A549 (cell line): Measurements from ENCODE around the gene ZBTB47. TPM values are rescaled to one million over a fixed set of nuclear protein-coding genes. Genes with fewer than 3 reads are reported as not detected.
A peak's percentile ranks its signal among the peaks of the same experiment; 100 is the strongest.

Source experiments
- ATAC-seq, 2 experiments: fragments of 200-7000 bp in 1 of 2; fragments of >200 bp in 1 of 2; cut with Nextera tagmentation in 1 of 2; cut with Tn5 transposase in 1 of 2; 3 replicates each; pipeline versions ENCODE4 v1.8.0 to v1.9.1; 2018 to 2020; ENCODE audit warnings: mild to moderate bottlenecking in 1 of 2, moderate library complexity in 1 of 2
- CTCF ChIA-PET: fragments of 300-600 bp; sonication (Branson Sonifier 250); formaldehyde crosslinking; extraction: SDS; loops from one replicate; lab custom pipeline; 2021; ENCODE audit warnings: antibody characterized with exemption, inconsistent platforms; lab: Yijun Ruan, JAX
- POLR2A ChIA-PET: fragments of 350-600 bp; formaldehyde crosslinking; extraction: SDS; loops from one replicate; lab custom pipeline; 2021; ENCODE audit warnings: antibody characterized with exemption, inconsistent platforms; lab: Yijun Ruan, JAX
- DNase-seq, 2 experiments: peaks; one replicate each; pipeline versions ENCODE4 v3.0.0 to v3.0.0-alpha.2; 2011 to 2016; ENCODE audit warnings: low read depth in 1 of 2, low spot score in 1 of 2
- FAIRE-seq: peaks from 2 replicates; lab custom pipeline; 2011; peaks lifted over from hg19 to GRCh38; lab: Jason Lieb, UNC
- H3K27ac ChIP-seq, 2 experiments: fragments of >200 bp; sonication (Bioruptor Twin); formaldehyde crosslinking; 3 replicates each; pipeline ENCODE4 v1.5.1; 2016 to 2017
- H3K4me1 ChIP-seq: fragments of >200 bp; sonication (Bioruptor Twin); formaldehyde crosslinking; 3 replicates; pipeline ENCODE4 v1.6.1; 2016
- H3K4me2 ChIP-seq: fragments of >200 bp; sonication (Bioruptor Twin); formaldehyde crosslinking; 3 replicates; pipeline ENCODE4 v1.6.1; 2016
- H3K4me3 ChIP-seq: fragments of >200 bp; sonication (Bioruptor Twin); formaldehyde crosslinking; 3 replicates; pipeline ENCODE4 v1.5.1; 2016
- H3K9me3 ChIP-seq: fragments of >200 bp; sonication (Bioruptor Twin); formaldehyde crosslinking; 3 replicates; pipeline ENCODE4 v1.6.1; 2016
- ATOH8 ChIP-seq: fragments of 250-450 bp; sonication (Bioruptor Pico); IDR thresholded peaks from 2 replicates; pipeline ENCODE4 v1.5.0; 2020; ENCODE audit warnings: low read depth, mild to moderate bottlenecking, moderate library complexity
- BCL3 ChIP-seq: fragments of >200 bp; sonication (Bioruptor Twin); formaldehyde crosslinking; IDR thresholded peaks from 3 replicates; pipeline ENCODE4 v1.6.1; 2016
- BHLHE40 ChIP-seq: IDR thresholded peaks from 2 replicates; pipeline ENCODE4 v1.6.1; 2012; ENCODE audit warnings: low read depth, low read length, inconsistent platforms
- CBX8 ChIP-seq: fragments of 200-600 bp; sonication (generic); IDR thresholded peaks from 2 replicates; pipeline ENCODE4 v1.6.1; 2016
- CEBPB ChIP-seq, 2 experiments: fragments of >200 bp in 1 of 2; sonication (Bioruptor Twin) in 1 of 2; formaldehyde crosslinking in 1 of 2; IDR thresholded peaks; 2 replicates each; pipeline ENCODE4 v1.6.1; 2012 to 2016
- CHD4 ChIP-seq: fragments of 200-600 bp; sonication (generic); IDR thresholded peaks from 2 replicates; pipeline ENCODE4 v1.6.1; 2016; ENCODE audit warnings: antibody characterized with exemption, mild to moderate bottlenecking, borderline replicate concordance
- CTCF ChIP-seq: fragments of >200 bp; sonication (Bioruptor Twin); formaldehyde crosslinking; IDR thresholded peaks from 3 replicates; pipeline ENCODE4 v1.5.1; 2016
- ELK1 ChIP-seq: fragments of 150-350 bp; IDR thresholded peaks from 2 replicates; pipeline ENCODE4 v1.6.1; 2014; ENCODE audit warnings: low read depth, mild to moderate bottlenecking, low read length
- FOSL2 ChIP-seq, 2 experiments: fragments of 450-650 bp in 1 of 2; fragments of >200 bp in 1 of 2; sonication (Bioruptor Twin) in 1 of 2; formaldehyde crosslinking; IDR thresholded peaks; 2 replicates each; pipeline versions ENCODE4 v1.5.0 to v1.6.1; 2016 to 2020; ENCODE audit warnings: mild to moderate bottlenecking in 1 of 2, moderate library complexity in 1 of 2
- FOXS1 ChIP-seq: fragments of 250-450 bp; sonication (Bioruptor Pico); IDR thresholded peaks from 2 replicates; pipeline ENCODE4 v1.5.0; 2020; ENCODE audit warnings: mild to moderate bottlenecking, moderate library complexity
- HDAC2 ChIP-seq: fragments of 200-600 bp; sonication (generic); IDR thresholded peaks from 2 replicates; pipeline ENCODE4 v1.6.1; 2016
- HEYL ChIP-seq: fragments of 250-450 bp; sonication (Bioruptor Pico); IDR thresholded peaks from 2 replicates; pipeline ENCODE4 v1.8.0; 2021; ENCODE audit warnings: mild to moderate bottlenecking, moderate library complexity
- HMGXB4 ChIP-seq: fragments of 250-450 bp; sonication (Bioruptor Pico); IDR thresholded peaks from 2 replicates; pipeline ENCODE4 v1.5.0; 2021; ENCODE audit warnings: mild to moderate bottlenecking, moderate library complexity, borderline replicate concordance
- HOXA7 ChIP-seq: fragments of 250-450 bp; sonication (Bioruptor Pico); IDR thresholded peaks from 2 replicates; pipeline ENCODE4 v1.5.0; 2020; ENCODE audit warnings: mild to moderate bottlenecking, moderate library complexity
- HOXB13 ChIP-seq: fragments of 250-450 bp; sonication (Bioruptor Pico); IDR thresholded peaks from 2 replicates; pipeline ENCODE4 v1.5.0; 2020; ENCODE audit warnings: low read depth, mild to moderate bottlenecking, moderate library complexity
- JUN ChIP-seq, 2 experiments: fragments of >200 bp; sonication (Bioruptor Twin); formaldehyde crosslinking; IDR thresholded peaks; 2 replicates in 1 of 2; 3 replicates in 1 of 2; pipeline ENCODE4 v1.6.1; 2016 to 2017
- JUNB ChIP-seq: fragments of >200 bp; sonication (Bioruptor Twin); formaldehyde crosslinking; IDR thresholded peaks from 2 replicates; pipeline ENCODE4 v1.6.1; 2016
- KDM1A ChIP-seq: fragments of 200-600 bp; sonication (generic); IDR thresholded peaks from 2 replicates; pipeline ENCODE4 v1.6.1; 2016; ENCODE audit warnings: low read depth, mild to moderate bottlenecking
- KDM5A ChIP-seq: fragments of 200-600 bp; sonication (generic); IDR thresholded peaks from 2 replicates; pipeline ENCODE4 v1.6.1; 2016; ENCODE audit warnings: antibody characterized with exemption, mild to moderate bottlenecking
- MAZ ChIP-seq: fragments of 150-350 bp; IDR thresholded peaks from 2 replicates; pipeline ENCODE4 v1.6.1; 2014; ENCODE audit warnings: antibody characterized with exemption, low read depth, low read length, borderline replicate concordance
- MYC ChIP-seq: IDR thresholded peaks from 2 replicates; pipeline ENCODE4 v1.6.1; 2012; ENCODE audit warnings: mild to moderate bottlenecking, inconsistent platforms, low read length, improper control_type of control experiment, borderline replicate concordance
- NPAS2 ChIP-seq: fragments of 250-450 bp; sonication (Bioruptor Pico); IDR thresholded peaks from 2 replicates; pipeline ENCODE4 v1.8.0; 2022; ENCODE audit warnings: mild to moderate bottlenecking, moderate library complexity, borderline replicate concordance
- RAD21 ChIP-seq, 2 experiments: fragments of >200 bp in 1 of 2; sonication (Bioruptor Twin) in 1 of 2; formaldehyde crosslinking in 1 of 2; IDR thresholded peaks in 1 of 2; conservative IDR thresholded peaks in 1 of 2; 2 replicates in 1 of 2; 3 replicates in 1 of 2; pipeline ENCODE4 v1.6.1; 2012 to 2018; ENCODE audit warnings: inconsistent platforms in 1 of 2
- RCOR1 ChIP-seq: fragments of 150-350 bp; IDR thresholded peaks from 2 replicates; pipeline ENCODE4 v1.6.1; 2014; ENCODE audit warnings: antibody characterized with exemption, low read length, low read depth
- ZC3H11A ChIP-seq: fragments of 450-650 bp; IDR thresholded peaks from 2 replicates; pipeline ENCODE4 v1.6.1; 2014; ENCODE audit warnings: antibody characterized with exemption, mild to moderate bottlenecking
- ZFP36 ChIP-seq: fragments of 450-650 bp; IDR thresholded peaks from 2 replicates; pipeline ENCODE4 v1.6.1; 2014; ENCODE audit warnings: borderline replicate concordance; ENCODE audit not compliant: partially characterized antibody
- WGBS: methylation state at CpG from one replicate; pipeline ENCODE4 v1.1.6; 2017; ENCODE audit errors: missing lambda C conversion rate; 5-methylcytosine and 5-hydroxymethylcytosine counted together
- polyA plus RNA-seq, 4 experiments: library from polyadenylated mRNA; depleted of rRNA in 3 of 4; stranded (reverse); fragments of >200 nt; fragmentation: RNase III in 1 of 4; extraction: RNeasy Plus Mini Kit Qiagen cat#74134 plus additional on column Dnase treatment in 1 of 4; gene quantifications; 2 replicates in 3 of 4; 3 replicates in 1 of 4; pipeline ENCODE4 v1.2.3, GENCODE V29; 2011 to 2017

Gene ZBTB47
- polyA plus RNA-seq, 2 of the 4 experiments (the other 2 are of a cell fraction): 2.5 to 6.8 TPM

GRCh38 chr3:42684632-42685362 is 31.3 kb downstream of the ZBTB47 start:
- peaks cover 9% of the 10 kb centered on the region; the same call in 1 of the 3 replicates for H3K4me1 ChIP-seq
- DNase-seq: no peak
- TF ChIP-seq MAZ (no peak), CHD4 (no peak), HMGXB4 (CRISPR knock-in tag) (no peak), HDAC2 (no peak), RAD21 (conservative IDR thresholded peaks at IDR 0.05 in 1 of 2, IDR thresholded peaks at IDR 0.05 in 1 of 2) (no peak), FOXS1 (no peak), RCOR1 (no peak), CBX8 (no peak), HOXB13 (CRISPR knock-in tag) (no peak), NPAS2 (CRISPR knock-in tag) (no peak), BCL3 (no peak), ZFP36 (no peak), HOXA7 (no peak), CEBPB (IDR thresholded peaks at IDR 0.05) (no peak), ELK1 (no peak), MYC (no peak), ATOH8 (CRISPR knock-in tag) (no peak), BHLHE40 (no peak)
- POLR2A ChIA-PET: no interaction called here
- H3K4me2 ChIP-seq: peak overlapping the region; percentile 37; the same call in 1 of the 3 replicates
- CTCF ChIA-PET: interaction anchor here (1.1 kb wide), 1 partner anchor 71 kb away, joined by 3 read pairs; no protein-coding TSS in a partner anchor
- no peak for FAIRE-seq
- ATAC-seq: no peak
- no peaks in the 10 kb centered on the region for H3K9me3 ChIP-seq
- no peak overlapping the region for H3K4me3 ChIP-seq
- WGBS: 60% methylated on average over 6 of the region's 7 CpGs
- no peak overlapping the region for H3K27ac ChIP-seq

- ChIA-PET CTCF (interaction anchor here (1.1 kb wide), 1 partner anchor 72 kb away, joined by 3 read pairs; no protein-coding TSS in a partner anchor), POLR2A (no interaction called here)
- ATAC-seq (no peak), FAIRE-seq (no peak), DNase-seq (no peak)
- WGBS: 78% methylated on average over 10 of the region's 34 CpGs
- Histone ChIP-seq H3K4me1 (peaks cover 9% of the 10 kb centered on the region; the same call in 1 of the 3 replicates), H3K4me3 (no peak within 1 kb of the TSS), H3K27ac (no peak within 1 kb of the TSS), H3K9me3 (no peaks in the 10 kb centered on the region), H3K4me2 (peak within 1 kb of the TSS; percentile 37; the same call in 2 of the 3 replicates)
- TF ChIP-seq CEBPB (IDR thresholded peaks at IDR 0.05): no peak
- no peak for TF ChIP-seq HEYL
- no peak for TF ChIP-seq JUN (IDR thresholded peaks at IDR 0.05)
- TF ChIP-seq KDM5A: no peak
- no peak for TF ChIP-seq JUNB
- TF ChIP-seq KDM1A: no peak
- TF ChIP-seq CTCF: no peak
- no peak for TF ChIP-seq ATOH8 (CRISPR knock-in tag)
- no peak for TF ChIP-seq ZC3H11A
- no peak for TF ChIP-seq FOSL2 (IDR thresholded peaks at IDR 0.05)
- TF ChIP-seq FOSL2 (CRISPR knock-in tag; IDR thresholded peaks at IDR 0.05): no peak
Measured at GRCh38 chr3:42685363-42685881, 31.9 kb downstream of the ZBTB47 start, which contains the start of gene KLHL40. TSS of gene KLHL40 (plus strand) at chr3:42685537. CDS start at chr3:42685619, 82 bp downstream.
